A549 (cell line): ENCODE measurements around the gene SULT1A1. TPM values are rescaled to one million over a fixed set of nuclear protein-coding genes. Genes with fewer than 3 reads are reported as not detected.

ENCODE experiments used
- polyA plus RNA-seq, 4 experiments: library from polyadenylated mRNA; depleted of rRNA in 3 of 4; stranded (reverse); fragments of >200 nt; fragmentation: RNase III in 1 of 4; extraction: RNeasy Plus Mini Kit Qiagen cat#74134 plus additional on column Dnase treatment in 1 of 4; gene quantifications; 2 replicates in 3 of 4; 3 replicates in 1 of 4; pipeline ENCODE4 v1.2.3, GENCODE V29; 2011 to 2017

Gene SULT1A1
- polyA plus RNA-seq, 2 of the 4 experiments (the other 2 are of a cell fraction), result 2.5 to 4.0 TPM

Other genes starting within 250 kb of the SULT1A1 start
- 3.8 and 5.2 TPM in 2 replicates for gene NPIPB6, start 246.5 kb downstream of the SULT1A1 start, polyA plus RNA-seq (2011; rRNA removed)
- gene NPIPB6, start 246.5 kb downstream of the SULT1A1 start, polyA plus RNA-seq (2017; fragmentation: RNase III; extraction: RNeasy Plus Mini Kit Qiagen cat#74134 plus additional on column Dnase treatment), result 3.6 to 3.8 TPM (median 3.7 TPM) in 3 replicates
- gene EIF3CL, start 206.2 kb downstream of the SULT1A1 start, polyA plus RNA-seq (2011; rRNA removed), result 33.1 and 77.6 TPM in 2 replicates
- gene EIF3CL, start 206.2 kb downstream of the SULT1A1 start, polyA plus RNA-seq (2017; fragmentation: RNase III; extraction: RNeasy Plus Mini Kit Qiagen cat#74134 plus additional on column Dnase treatment), result 131 to 146 TPM (median 138 TPM) in 3 replicates
- gene NPIPB7, start 137.7 kb downstream of the SULT1A1 start, polyA plus RNA-seq (2011; rRNA removed), result 0.13 and 0.38 TPM in 2 replicates
- gene NPIPB7, start 137.7 kb downstream of the SULT1A1 start, polyA plus RNA-seq (2017; fragmentation: RNase III; extraction: RNeasy Plus Mini Kit Qiagen cat#74134 plus additional on column Dnase treatment), result 0.61 to 0.80 TPM (median 0.66 TPM) in 3 replicates
- 17.4 and 22.3 TPM in 2 replicates for gene CLN3, start 118.0 kb downstream of the SULT1A1 start, polyA plus RNA-seq (2011; rRNA removed)
- 18.0 to 22.2 TPM (median 21.5 TPM) in 3 replicates for gene CLN3, start 118.0 kb downstream of the SULT1A1 start, polyA plus RNA-seq (2017; fragmentation: RNase III; extraction: RNeasy Plus Mini Kit Qiagen cat#74134 plus additional on column Dnase treatment)
- gene APOBR, start 115.4 kb downstream of the SULT1A1 start, polyA plus RNA-seq (2011; rRNA removed), result 0.01 TPM in 1 of 2 replicates, not detected in the other
- 0.05 to 0.08 TPM (median 0.07 TPM) in 3 replicates for gene APOBR, start 115.4 kb downstream of the SULT1A1 start, polyA plus RNA-seq (2017; fragmentation: RNase III; extraction: RNeasy Plus Mini Kit Qiagen cat#74134 plus additional on column Dnase treatment)
- not detected in 2 replicates for gene IL27, start 103.2 kb downstream of the SULT1A1 start, polyA plus RNA-seq (2011; rRNA removed)
- not detected in 3 replicates for gene IL27, start 103.2 kb downstream of the SULT1A1 start, polyA plus RNA-seq (2017; fragmentation: RNase III; extraction: RNeasy Plus Mini Kit Qiagen cat#74134 plus additional on column Dnase treatment)
- 19.0 and 47.8 TPM in 2 replicates for gene NUPR1, start 71.1 kb downstream of the SULT1A1 start, polyA plus RNA-seq (2011; rRNA removed)
- 24.5 to 29.3 TPM (median 25.9 TPM) in 3 replicates for gene NUPR1, start 71.1 kb downstream of the SULT1A1 start, polyA plus RNA-seq (2017; fragmentation: RNase III; extraction: RNeasy Plus Mini Kit Qiagen cat#74134 plus additional on column Dnase treatment)
- gene SGF29, start 56.1 kb downstream of the SULT1A1 start, polyA plus RNA-seq (2011; rRNA removed), result 3.3 and 4.5 TPM in 2 replicates
- 19.3 to 20.8 TPM (median 20.3 TPM) in 3 replicates for gene SGF29, start 56.1 kb downstream of the SULT1A1 start, polyA plus RNA-seq (2017; fragmentation: RNase III; extraction: RNeasy Plus Mini Kit Qiagen cat#74134 plus additional on column Dnase treatment)
- gene SULT1A2, start 13.0 kb downstream of the SULT1A1 start, polyA plus RNA-seq (2011; rRNA removed), result 0.06 and 0.17 TPM in 2 replicates
- gene SULT1A2, start 13.0 kb downstream of the SULT1A1 start, polyA plus RNA-seq (2017; fragmentation: RNase III; extraction: RNeasy Plus Mini Kit Qiagen cat#74134 plus additional on column Dnase treatment), result 0.09 to 0.18 TPM in 2 of 3 replicates, not detected in the other
- 0.87 and 0.98 TPM in 2 replicates for gene NPIPB8, start 28.0 kb upstream of the SULT1A1 start, polyA plus RNA-seq (2011; rRNA removed)
- 0.30 to 1.0 TPM (median 0.74 TPM) in 3 replicates for gene NPIPB8, start 28.0 kb upstream of the SULT1A1 start, polyA plus RNA-seq (2017; fragmentation: RNase III; extraction: RNeasy Plus Mini Kit Qiagen cat#74134 plus additional on column Dnase treatment)
- gene EIF3C, start 101.4 kb upstream of the SULT1A1 start, polyA plus RNA-seq (2011; rRNA removed), result 195 and 326 TPM in 2 replicates
- 164 to 225 TPM (median 191 TPM) in 3 replicates for gene EIF3C, start 101.4 kb upstream of the SULT1A1 start, polyA plus RNA-seq (2017; fragmentation: RNase III; extraction: RNeasy Plus Mini Kit Qiagen cat#74134 plus additional on column Dnase treatment)
- gene NPIPB9, start 141.7 kb upstream of the SULT1A1 start, polyA plus RNA-seq (2011; rRNA removed), result 4.6 and 4.9 TPM in 2 replicates
- gene NPIPB9, start 141.7 kb upstream of the SULT1A1 start, polyA plus RNA-seq (2017; fragmentation: RNase III; extraction: RNeasy Plus Mini Kit Qiagen cat#74134 plus additional on column Dnase treatment), result 1.7 to 2.5 TPM (median 2.1 TPM) in 3 replicates
- gene ATXN2L, start 213.0 kb upstream of the SULT1A1 start, polyA plus RNA-seq (2011; rRNA removed), result 28.4 and 42.5 TPM in 2 replicates
- gene ATXN2L, start 213.0 kb upstream of the SULT1A1 start, polyA plus RNA-seq (2017; fragmentation: RNase III; extraction: RNeasy Plus Mini Kit Qiagen cat#74134 plus additional on column Dnase treatment), result 134 to 137 TPM (median 135 TPM) in 3 replicates
- 139 and 159 TPM in 2 replicates for gene TUFM, start 236.3 kb upstream of the SULT1A1 start, polyA plus RNA-seq (2011; rRNA removed)
- 252 to 267 TPM (median 260 TPM) in 3 replicates for gene TUFM, start 236.3 kb upstream of the SULT1A1 start, polyA plus RNA-seq (2017; fragmentation: RNase III; extraction: RNeasy Plus Mini Kit Qiagen cat#74134 plus additional on column Dnase treatment)